Psoas muscle (tissue), 8 donors: Measurements from ENCODE around the gene RTN4RL2. TPM values are rescaled to one million over a fixed set of nuclear protein-coding genes. Genes with fewer than 3 reads are reported as not detected.
A peak's percentile ranks its signal among the peaks of the same experiment; 100 is the strongest.

ENCODE experiments used
- ATAC-seq, 4 donors: fragments of 200-7000 bp; cut with Tn5 transposase; one replicate each; pipeline ENCODE4 v1.9.1; 2020; ENCODE audit warnings: moderate library complexity in 3 of 4, mild to moderate bottlenecking in 2 of 4
- DNase-seq, 2 donors: peaks; one replicate each; pipeline ENCODE4 v3.0.0-alpha.2; 2020
- H3K27ac ChIP-seq: fragments of 200-600 bp; one replicate; pipeline ENCODE4 v1.8.0; 2022
- H3K27me3 ChIP-seq, 3 donors: fragments of 200-600 bp in 1 of 3; one replicate each; pipeline versions ENCODE4 v1.6.1 to v1.8.0; 2013 to 2022; ENCODE audit warnings: low read length in 2 of 3, mild to moderate bottlenecking in 2 of 3, moderate library complexity in 1 of 3; ENCODE audit not compliant: insufficient read depth in 3 of 3
- H3K36me3 ChIP-seq, 2 donors: fragments of 200-600 bp in 1 of 2; one replicate each; pipeline versions ENCODE4 v1.6.1 to v1.8.0; 2013 to 2022; ENCODE audit warnings: low read depth in 1 of 2, mild to moderate bottlenecking in 1 of 2, moderate library complexity in 1 of 2; ENCODE audit not compliant: insufficient read depth in 1 of 2
- H3K4me1 ChIP-seq: fragments of 200-600 bp; one replicate; pipeline ENCODE4 v1.8.0; 2022
- H3K4me3 ChIP-seq: fragments of 200-600 bp; one replicate; pipeline ENCODE4 v1.8.0; 2022; ENCODE audit warnings: mild to moderate bottlenecking
- H3K9me3 ChIP-seq: fragments of 200-600 bp; one replicate; pipeline ENCODE4 v1.8.0; 2022
- WGBS, 3 donors: extraction: QIAGEN DNeasy Blood & Tissue Kit; methylation state at CpG; one replicate each; pipeline versions ENCODE4 v1.1.6 to v1.1.7; 2013; 5-methylcytosine and 5-hydroxymethylcytosine counted together
- intact Hi-C, 2 donors: fragments of 100-400 bp; cut with DNase I; formaldehyde crosslinking; loops; one replicate each; pipeline versions ENCODE4 v1.11.0 to v1.14.2; 2022
- long read RNA-seq, 2 donors: library from polyadenylated mRNA; unstranded; transcript quantifications; one replicate each; pipeline ENCODE4 v2.0.0, GENCODE V29; 2021
- polyA plus RNA-seq, 3 donors: library from polyadenylated mRNA; stranded (reverse); fragments of 200-250 nt; gene quantifications; one replicate each; pipeline ENCODE4 v1.2.3, GENCODE V29; 2013
- total RNA-seq, 4 donors: library from RNA; stranded (reverse); fragmentation: NEBNext Ultra II Directional in 2 of 4; extraction: Animal tissue kit (Norgen Biotek cat#: 25700) in 2 of 4; gene quantifications; one replicate each; pipeline versions ENCODE4 v1.2.1 to v1.2.4, GENCODE V29; 2021 to 2023
- TF ChIP-seq, protein P1 (sequence below): fragments of 200-600 bp; IDR thresholded peaks from one replicate; pipeline ENCODE4 v1.8.0; 2022; ENCODE audit warnings: antibody characterized with exemption
- donor health status: healthy with polysubstance abuse.
- donor health status: DM: no; HTN: no; CAD: no; lungs with moderate emphysema.
- donor health status: Bipolar disorder and iron deficiency.
- donor health status: healthy.
- donor health status: DM: yes; HTN: yes; CAD: no.
- donor health status: DM: no; HTN: no; CAD: no.
- donor health status: DM: no; HTN: no; CAD: no.
- donor health status: DM: yes; HTN: yes; CAD: no.

Gene RTN4RL2
- total RNA-seq: 1 to 10 TPM in 1 of 4 donors, under 1 TPM in 3; 0.77 to 1.1 (median 0.84) TPM
- under 1 TPM; 0.44 to 0.61 (median 0.49) TPM for polyA plus RNA-seq
- long read RNA-seq, donor 1: 0 reads
- long read RNA-seq, donor 2, partial matches to known transcripts: 0 of 1 reads
- long read RNA-seq, donor 2, other reads (novel, unspliced or antisense): 0 of 1 reads

DNA sequence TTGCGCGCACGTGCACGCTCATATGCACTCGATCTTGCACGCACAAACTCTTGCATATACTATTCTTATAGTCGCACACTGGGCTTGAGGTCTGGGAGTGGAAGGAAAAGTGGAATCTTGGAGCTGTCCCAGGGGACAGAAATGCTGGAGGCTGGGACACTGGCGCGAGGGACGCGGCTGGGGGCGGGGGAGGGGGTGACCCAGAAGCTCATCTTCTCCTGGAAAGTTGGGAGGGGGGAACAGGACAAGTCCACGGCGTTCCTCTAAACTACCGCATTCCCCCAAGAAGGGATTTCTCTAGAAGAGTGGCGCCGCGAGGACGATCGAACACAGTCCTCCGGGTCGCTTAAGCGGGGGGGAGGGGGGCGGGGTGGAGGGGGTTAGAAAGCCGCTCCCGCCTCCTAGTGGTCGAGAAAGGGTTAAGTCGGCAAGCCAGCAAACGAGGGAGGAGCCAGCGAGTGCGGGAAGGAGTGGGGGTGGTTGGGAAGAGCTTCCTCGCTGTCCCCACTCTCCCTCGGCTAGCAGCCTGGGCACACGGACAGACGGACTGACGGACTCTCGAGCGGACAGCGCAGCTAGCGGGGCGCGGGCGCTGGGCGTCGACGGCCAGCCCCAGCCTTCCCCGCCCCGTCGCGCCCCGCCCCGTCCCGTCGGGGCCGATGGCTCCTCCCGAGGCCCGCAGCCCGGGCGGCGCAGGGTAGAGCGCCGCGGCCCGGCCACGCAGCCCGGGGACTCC is at the start of gene RTN4RL2:
RTN4RL2 (plus strand) TSS at position 507 of the 736 bp plus-strand sequence. CDS start 338 bp downstream, outside the sequence.
- Histone ChIP-seq H3K27ac (no peak within 1 kb of the TSS), H3K4me1 (peaks cover 19% of the 10 kb centered on the region), H3K4me3 (peak within 1 kb of the TSS; percentile 60), H3K36me3 (no peaks in the 10 kb centered on the region), H3K9me3 (no peaks in the 10 kb centered on the region), H3K27me3 (peaks cover 0 to 43% (median 23%) of the 10 kb centered on the region in 3 donors)
- intact Hi-C loops: loop anchor here in 1 of 2 donors (5.0 kb wide), 1 partner anchor 113 kb away; no protein-coding TSS in a partner anchor
- 0 to 1% (median 0%) methylated on average over 31 to 66 of the region's 66 CpGs for WGBS, 3 donors
- TF ChIP-seq, protein P1, sequence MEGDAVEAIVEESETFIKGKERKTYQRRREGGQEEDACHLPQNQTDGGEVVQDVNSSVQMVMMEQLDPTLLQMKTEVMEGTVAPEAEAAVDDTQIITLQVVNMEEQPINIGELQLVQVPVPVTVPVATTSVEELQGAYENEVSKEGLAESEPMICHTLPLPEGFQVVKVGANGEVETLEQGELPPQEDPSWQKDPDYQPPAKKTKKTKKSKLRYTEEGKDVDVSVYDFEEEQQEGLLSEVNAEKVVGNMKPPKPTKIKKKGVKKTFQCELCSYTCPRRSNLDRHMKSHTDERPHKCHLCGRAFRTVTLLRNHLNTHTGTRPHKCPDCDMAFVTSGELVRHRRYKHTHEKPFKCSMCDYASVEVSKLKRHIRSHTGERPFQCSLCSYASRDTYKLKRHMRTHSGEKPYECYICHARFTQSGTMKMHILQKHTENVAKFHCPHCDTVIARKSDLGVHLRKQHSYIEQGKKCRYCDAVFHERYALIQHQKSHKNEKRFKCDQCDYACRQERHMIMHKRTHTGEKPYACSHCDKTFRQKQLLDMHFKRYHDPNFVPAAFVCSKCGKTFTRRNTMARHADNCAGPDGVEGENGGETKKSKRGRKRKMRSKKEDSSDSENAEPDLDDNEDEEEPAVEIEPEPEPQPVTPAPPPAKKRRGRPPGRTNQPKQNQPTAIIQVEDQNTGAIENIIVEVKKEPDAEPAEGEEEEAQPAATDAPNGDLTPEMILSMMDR: no peak
- DNase-seq (peak; percentile 45 to 71), ATAC-seq (no peak)

DNA sequence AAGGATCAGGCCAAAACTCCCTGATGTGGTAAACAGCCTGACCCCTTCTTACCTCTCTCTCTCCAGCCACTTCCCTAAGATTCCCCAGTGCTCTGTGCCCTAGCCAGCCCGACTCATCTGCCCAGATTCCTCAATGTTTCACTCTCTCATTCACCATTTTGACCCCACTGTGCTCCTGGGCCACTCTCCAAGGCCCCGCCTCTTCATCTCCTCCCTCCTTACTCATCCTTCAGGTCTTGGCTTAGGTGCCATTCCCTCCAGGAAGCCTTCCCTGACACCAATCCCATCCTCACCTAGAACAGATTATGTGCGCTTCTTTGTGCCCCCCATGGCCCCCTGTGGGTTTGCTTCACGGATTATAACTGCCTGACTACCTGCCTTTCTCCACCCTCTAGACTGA is 46.6 kb upstream of the RTN4RL2 start:
- intact Hi-C loops: no loop called here
- no peak for ATAC-seq
- TF ChIP-seq, protein P1: no peak
- H3K4me3 ChIP-seq: no peak overlapping the region
- H3K36me3 ChIP-seq: peaks cover 0 to 71% of the 10 kb centered on the region in 2 donors
- WGBS, 3 donors: 90 to 97% (median 91%) methylated on average over 4 of the region's 4 CpGs
- H3K27me3 ChIP-seq: no peaks in the 10 kb centered on the region
- no peaks in the 10 kb centered on the region for H3K4me1 ChIP-seq
- no peak for DNase-seq
- no peak overlapping the region for H3K27ac ChIP-seq
- H3K9me3 ChIP-seq: no peaks in the 10 kb centered on the region

DNA sequence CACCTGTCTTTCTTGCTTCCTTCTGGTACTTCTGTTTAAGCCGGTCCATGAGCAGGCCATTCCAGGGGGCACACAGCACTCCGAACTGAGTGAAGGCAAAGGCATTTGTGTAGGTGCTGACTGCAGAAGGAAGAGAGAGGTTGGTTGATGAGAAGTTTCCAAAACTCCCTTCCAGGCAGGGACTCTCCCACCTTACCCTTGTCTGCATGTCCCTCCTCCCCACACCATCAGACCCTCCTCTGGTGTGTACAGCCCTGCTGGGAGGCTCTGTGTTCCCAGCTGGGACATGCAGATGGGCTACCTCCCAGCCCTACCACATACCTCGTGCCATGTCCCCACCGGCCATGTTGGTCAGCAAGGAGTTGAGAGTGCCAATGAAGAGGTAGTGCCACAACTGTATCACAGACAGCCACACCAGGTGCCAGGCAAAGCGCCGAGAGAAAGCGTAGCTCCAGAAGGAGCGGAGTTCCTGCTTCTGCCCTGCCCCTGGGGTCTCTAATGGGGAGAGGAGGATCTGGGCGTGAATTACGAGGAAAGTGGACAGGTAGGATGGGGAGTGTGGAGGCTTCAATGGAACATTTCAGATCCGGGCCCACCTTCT is 45.6 kb upstream of the RTN4RL2 start:
- H3K27ac ChIP-seq: no peak overlapping the region
- H3K36me3 ChIP-seq: peaks cover 0 to 64% of the 10 kb centered on the region in 2 donors
- no peak for DNase-seq
- no peaks in the 10 kb centered on the region for H3K9me3 ChIP-seq
- ATAC-seq: no peak
- no peak overlapping the region for H3K4me3 ChIP-seq
- H3K27me3 ChIP-seq: no peaks in the 10 kb centered on the region
- intact Hi-C loops: no loop called here
- TF ChIP-seq, protein P1: no peak
- no peaks in the 10 kb centered on the region for H3K4me1 ChIP-seq
- 91 to 98% (median 92%) methylated on average over 11 of the region's 11 CpGs for WGBS, 3 donors

DNA sequence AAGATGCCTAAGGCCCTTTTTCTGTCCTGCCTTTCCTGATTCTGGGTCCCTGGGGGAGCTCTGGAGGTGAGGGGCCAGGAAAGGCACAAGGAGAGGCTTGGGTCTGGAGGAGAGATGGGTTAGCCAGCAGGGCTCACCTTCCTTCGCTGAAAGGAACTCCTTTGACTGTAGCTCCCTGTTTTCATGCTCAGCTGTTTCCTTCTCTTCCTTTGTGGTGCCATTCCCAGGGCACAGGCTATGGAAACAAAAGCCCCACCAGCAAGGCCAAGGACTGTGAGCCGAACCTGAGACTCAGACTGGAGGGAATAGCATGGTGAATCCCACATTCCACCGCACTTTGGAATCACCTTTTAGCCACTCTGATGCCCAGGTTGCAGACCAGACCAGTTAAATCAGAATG is 43.9 kb upstream of the RTN4RL2 start:
- no peak overlapping the region for H3K27ac ChIP-seq
- H3K4me1 ChIP-seq: no peaks in the 10 kb centered on the region
- H3K36me3 ChIP-seq: peaks cover 0 to 54% of the 10 kb centered on the region in 2 donors
- no peaks in the 10 kb centered on the region for H3K9me3 ChIP-seq
- H3K27me3 ChIP-seq: no peaks in the 10 kb centered on the region
- TF ChIP-seq, protein P1: no peak
- DNase-seq: no peak
- ATAC-seq: no peak
- intact Hi-C loops: no loop called here
- no peak overlapping the region for H3K4me3 ChIP-seq
- 89 to 90% (median 89%) methylated on average over 3 of the region's 3 CpGs for WGBS, 3 donors
